A673 (cell line): Measurements from ENCODE around the gene ST3GAL6. TPM values are rescaled to one million over a fixed set of nuclear protein-coding genes. Genes with fewer than 3 reads are reported as not detected.

Source experiments
- BruUV-seq: library from RNA; stranded (reverse); fragments of 400-500 nt; replicated peaks from 2 replicates; lab custom pipeline; 2021; lab: Mats Ljungman, UMichigan
- CTCF ChIA-PET: fragments of 300-600 bp; sonication (Branson Sonifier 250); formaldehyde crosslinking; loops from one replicate; lab custom pipeline; 2022; ENCODE audit warnings: antibody characterized with exemption; lab: Charles Lee
- POLR2A ChIA-PET: fragments of 300-600 bp; sonication (Branson Sonifier 250); formaldehyde crosslinking; loops from one replicate; lab custom pipeline; 2022; ENCODE audit warnings: antibody characterized with exemption; ENCODE audit not compliant: low non-redundant PET; lab: Charles Lee
- DNase-seq: peaks from one replicate; pipeline ENCODE4 v3.0.0-alpha.2; 2015; ENCODE audit warnings: low spot score
- H3K27ac ChIP-seq: fragments of 200-600 bp; sonication (generic); 2 replicates; pipeline ENCODE4 v1.5.1; 2016; ENCODE audit warnings: mixed run types, low read depth, mild to moderate bottlenecking, mixed read lengths, antibody characterized with exemption, low read length; ENCODE audit not compliant: poor library complexity, severe bottlenecking
- H3K27me3 ChIP-seq: fragments of 200-600 bp; sonication (generic); replicated peaks from 2 replicates; pipeline ENCODE4 v1.6.1; 2017; ENCODE audit warnings: mixed run types, low read depth, mild to moderate bottlenecking, mixed read lengths, antibody characterized with exemption, low read length; ENCODE audit not compliant: insufficient read depth, poor library complexity
- H3K36me3 ChIP-seq: fragments of 200-600 bp; sonication (generic); 2 replicates; pipeline ENCODE4 v1.6.1; 2016; ENCODE audit warnings: mixed run types, mild to moderate bottlenecking, mixed read lengths, antibody characterized with exemption, low read length; ENCODE audit not compliant: insufficient read depth, poor library complexity, severe bottlenecking
- H3K4me1 ChIP-seq: fragments of 200-600 bp; sonication (generic); 2 replicates; pipeline ENCODE4 v1.6.1; 2017; ENCODE audit warnings: mixed run types, mild to moderate bottlenecking, mixed read lengths, antibody characterized with exemption, low read length; ENCODE audit not compliant: insufficient read depth, poor library complexity, severe bottlenecking
- H3K4me3 ChIP-seq: fragments of 200-600 bp; sonication (generic); 2 replicates; pipeline ENCODE4 v1.5.1; 2016; ENCODE audit warnings: low read depth, mixed run types, mild to moderate bottlenecking, mixed read lengths, low read length; ENCODE audit not compliant: poor library complexity, severe bottlenecking
- H3K9me3 ChIP-seq: fragments of 200-600 bp; sonication (generic); 2 replicates; pipeline ENCODE4 v1.6.1; 2016; ENCODE audit warnings: mixed run types, low read depth, mild to moderate bottlenecking, mixed read lengths, antibody characterized with exemption, low read length; ENCODE audit not compliant: poor library complexity, severe bottlenecking
- EZH2 ChIP-seq: fragments of 200-600 bp; sonication (generic); IDR thresholded peaks from 2 replicates; pipeline ENCODE4 v1.6.1; 2017; ENCODE audit warnings: borderline replicate concordance, low read depth, mild to moderate bottlenecking, mixed read lengths, antibody characterized with exemption, low read length; ENCODE audit not compliant: poor library complexity, severe bottlenecking
- intact Hi-C: fragments of 100-400 bp; cut with micrococcal nuclease; formaldehyde crosslinking; loops from one replicate; pipeline ENCODE4 v1.10.0; 2022; ENCODE audit not compliant: unreplicated experiment
- total RNA-seq: library from RNA; stranded (reverse); gene quantifications from 2 replicates; pipeline ENCODE4 v1.2.3, GENCODE V29; 2021
- TF ChIP-seq, protein P1 (sequence below): fragments of 300-800, 200-600 bp; sonication (generic); conservative IDR thresholded peaks from 2 replicates; pipeline ENCODE4 v1.5.1; 2017; ENCODE audit warnings: low read depth, mild to moderate bottlenecking, antibody characterized with exemption, low read length, moderate library complexity, mixed read lengths

The ST3GAL6 gene
- total RNA-seq, 1 experiment from 2014 or later = 4.8 TPM

DNA sequence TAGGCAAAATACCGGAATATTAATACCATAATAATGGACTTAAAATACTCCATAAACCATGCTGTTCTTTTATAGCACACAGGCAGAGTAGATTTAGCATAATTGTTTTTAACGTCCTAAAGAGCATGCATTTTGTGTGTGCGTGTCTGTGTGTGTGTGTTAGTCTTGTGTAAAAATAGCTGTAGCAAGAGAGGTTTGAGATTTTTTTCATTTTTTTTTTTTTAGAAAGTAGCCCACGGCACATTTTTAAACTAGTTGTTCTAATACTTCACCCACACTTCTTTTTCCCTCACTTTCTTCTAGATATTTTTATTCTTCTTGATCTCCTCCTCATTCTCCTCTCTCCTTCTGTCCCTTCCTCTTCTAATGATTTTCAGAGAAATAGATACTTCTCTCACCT is 7.5 kb upstream of the ST3GAL6 start:
- intact Hi-C loops = no loop called here
- no peaks in the 10 kb centered on the region for H3K9me3 ChIP-seq
- no peak overlapping the region for H3K4me3 ChIP-seq
- no peaks in the 10 kb centered on the region for H3K4me1 ChIP-seq
- TF ChIP-seq EZH2 = no peak
- TF ChIP-seq, protein P1, sequence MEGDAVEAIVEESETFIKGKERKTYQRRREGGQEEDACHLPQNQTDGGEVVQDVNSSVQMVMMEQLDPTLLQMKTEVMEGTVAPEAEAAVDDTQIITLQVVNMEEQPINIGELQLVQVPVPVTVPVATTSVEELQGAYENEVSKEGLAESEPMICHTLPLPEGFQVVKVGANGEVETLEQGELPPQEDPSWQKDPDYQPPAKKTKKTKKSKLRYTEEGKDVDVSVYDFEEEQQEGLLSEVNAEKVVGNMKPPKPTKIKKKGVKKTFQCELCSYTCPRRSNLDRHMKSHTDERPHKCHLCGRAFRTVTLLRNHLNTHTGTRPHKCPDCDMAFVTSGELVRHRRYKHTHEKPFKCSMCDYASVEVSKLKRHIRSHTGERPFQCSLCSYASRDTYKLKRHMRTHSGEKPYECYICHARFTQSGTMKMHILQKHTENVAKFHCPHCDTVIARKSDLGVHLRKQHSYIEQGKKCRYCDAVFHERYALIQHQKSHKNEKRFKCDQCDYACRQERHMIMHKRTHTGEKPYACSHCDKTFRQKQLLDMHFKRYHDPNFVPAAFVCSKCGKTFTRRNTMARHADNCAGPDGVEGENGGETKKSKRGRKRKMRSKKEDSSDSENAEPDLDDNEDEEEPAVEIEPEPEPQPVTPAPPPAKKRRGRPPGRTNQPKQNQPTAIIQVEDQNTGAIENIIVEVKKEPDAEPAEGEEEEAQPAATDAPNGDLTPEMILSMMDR = no peak
- POLR2A ChIA-PET = no interaction called here
- no peaks in the 10 kb centered on the region for H3K27me3 ChIP-seq
- BruUV-seq = no TSS peak
- CTCF ChIA-PET = interaction anchor here (0.7 kb wide), 1 partner anchor 209 kb away, joined by 3 read pairs; no protein-coding TSS in a partner anchor
- no peaks in the 10 kb centered on the region for H3K36me3 ChIP-seq
- H3K27ac ChIP-seq = no peak overlapping the region
- no peak for DNase-seq

DNA sequence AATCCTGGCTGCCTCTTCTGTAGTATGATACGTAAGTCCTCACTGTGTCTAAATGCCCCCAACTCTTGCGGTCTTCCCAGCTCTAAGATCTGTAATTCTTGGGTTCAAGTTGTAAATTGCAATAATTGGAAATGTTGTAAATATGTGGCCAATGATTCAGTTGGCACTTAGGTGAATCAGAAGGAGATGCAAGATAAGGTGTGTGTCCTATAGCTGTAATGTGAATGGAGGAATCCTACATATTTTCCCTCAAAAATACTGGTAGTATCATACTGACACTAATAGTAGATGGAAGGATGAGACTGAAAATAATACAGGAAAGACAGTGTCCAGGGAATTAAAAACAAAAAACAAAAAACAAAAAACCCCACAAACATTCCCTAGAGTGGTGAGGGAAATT is 3.5 kb upstream of the ST3GAL6 start:
- intact Hi-C loops = no loop called here
- POLR2A ChIA-PET = no interaction called here
- Histone ChIP-seq H3K4me3 (no peak overlapping the region), H3K4me1 (peaks cover 14% of the 10 kb centered on the region), H3K36me3 (no peaks in the 10 kb centered on the region), H3K27ac (no peak overlapping the region), H3K9me3 (no peaks in the 10 kb centered on the region), H3K27me3 (no peaks in the 10 kb centered on the region)
- CTCF ChIA-PET = no interaction called here
- no TSS peak for BruUV-seq
- no peak for TF ChIP-seq EZH2
- TF ChIP-seq, protein P1 = no peak
- no peak for DNase-seq

DNA sequence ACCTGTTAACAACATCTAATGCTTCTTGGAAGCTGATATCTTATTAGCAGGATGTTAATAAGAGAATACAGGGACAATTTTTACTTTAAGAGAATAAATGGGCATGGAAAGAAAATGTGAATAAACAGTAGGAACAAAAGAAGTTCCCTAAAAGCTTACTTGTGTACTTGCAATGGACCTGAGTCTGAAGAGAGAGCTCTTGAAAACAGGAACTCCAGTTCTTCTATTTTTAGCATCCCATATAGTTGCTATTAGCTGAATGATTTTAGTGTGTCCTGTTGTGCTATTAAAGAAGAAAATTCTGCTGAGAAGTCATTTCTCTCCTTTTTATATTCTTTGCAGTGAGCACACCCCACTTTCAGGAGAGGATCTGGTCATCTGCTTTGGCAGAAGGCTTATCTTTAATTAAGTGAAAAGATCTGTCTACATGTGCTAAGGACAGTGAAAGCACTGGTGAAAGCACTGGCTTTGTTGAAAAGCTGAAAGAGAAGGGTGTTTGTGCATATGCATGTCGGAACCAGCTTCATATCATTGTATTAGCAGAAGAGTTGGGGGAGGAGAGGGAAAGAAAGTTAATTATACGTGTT is 1.4 kb upstream of the ST3GAL6 start:
- ChIA-PET CTCF (no interaction called here), POLR2A (no interaction called here)
- DNase-seq = no peak
- H3K9me3 ChIP-seq = no peaks in the 10 kb centered on the region
- H3K36me3 ChIP-seq = no peaks in the 10 kb centered on the region
- H3K4me1 ChIP-seq = peaks cover 22% of the 10 kb centered on the region
- TF ChIP-seq EZH2 = no peak
- TF ChIP-seq, protein P1 = no peak
- intact Hi-C loops = no loop called here
- no TSS peak for BruUV-seq
- H3K27ac ChIP-seq = no peak overlapping the region
- no peaks in the 10 kb centered on the region for H3K27me3 ChIP-seq
- H3K4me3 ChIP-seq = no peak overlapping the region
